DND-41 (cell line): Measurements from ENCODE around the gene YTHDF1.

Source experiments
- ATAC-seq: fragments of 200-7000 bp; cut with Tn5 transposase; 3 replicates; pipeline ENCODE4 v1.9.1; 2021; ENCODE audit warnings: low read depth; ENCODE audit not compliant: insufficient read depth
- DNase-seq: peaks from one replicate; pipeline ENCODE4 v3.0.0-alpha.2; 2020
- H2AFZ ChIP-seq: 2 replicates; pipeline ENCODE4 v1.6.0; 2012; ENCODE audit warnings: low read depth, low read length
- H3K27ac ChIP-seq: 2 replicates; pipeline ENCODE4 v1.5.1; 2012; ENCODE audit warnings: low read length, inconsistent platforms
- H3K27me3 ChIP-seq: fragments of 200-600 bp; sonication (generic); 2 replicates; pipeline ENCODE4 v1.6.0; 2012; ENCODE audit warnings: low read length, mild to moderate bottlenecking, inconsistent platforms; ENCODE audit not compliant: insufficient read depth, poor library complexity
- H3K36me3 ChIP-seq: 2 replicates; pipeline ENCODE4 v1.5.1; 2012; ENCODE audit warnings: low read length, inconsistent platforms; ENCODE audit not compliant: insufficient read depth
- H3K4me1 ChIP-seq: 2 replicates; pipeline ENCODE4 v1.5.1; 2012; ENCODE audit warnings: mild to moderate bottlenecking, low read length; ENCODE audit not compliant: insufficient read depth
- H3K4me2 ChIP-seq: 2 replicates; pipeline ENCODE4 v1.6.0; 2012; ENCODE audit warnings: mild to moderate bottlenecking, moderate library complexity, low read length, inconsistent platforms; ENCODE audit not compliant: insufficient read depth
- H3K4me3 ChIP-seq, 2 experiments: fragments of 200-600 bp in 1 of 2; shearing (Covaris generic) in 1 of 2; 2 replicates each; pipeline ENCODE4 v1.5.1; 2012 to 2016; ENCODE audit warnings: inconsistent platforms in 2 of 2, low read length in 2 of 2, mild to moderate bottlenecking in 2 of 2, low read depth in 1 of 2, moderate library complexity in 1 of 2
- H3K79me2 ChIP-seq: 2 replicates; pipeline ENCODE4 v1.6.0; 2012; ENCODE audit warnings: low read length, inconsistent platforms; ENCODE audit not compliant: insufficient read depth
- H3K9ac ChIP-seq: 2 replicates; pipeline ENCODE4 v1.6.0; 2012; ENCODE audit warnings: low read depth, mild to moderate bottlenecking, inconsistent platforms, low read length, moderate library complexity
- H3K9me3 ChIP-seq: 2 replicates; pipeline ENCODE4 v1.5.1; 2012; ENCODE audit warnings: low read length, moderate library complexity, mild to moderate bottlenecking, inconsistent platforms; ENCODE audit not compliant: insufficient read depth, severe bottlenecking
- H4K20me1 ChIP-seq: 2 replicates; pipeline ENCODE4 v1.6.0; 2012; ENCODE audit warnings: low read length; ENCODE audit not compliant: insufficient read depth
- EZH2 ChIP-seq: IDR thresholded peaks from 3 replicates; pipeline ENCODE4 v1.6.1; 2012; ENCODE audit warnings: borderline replicate concordance, low read depth, mild to moderate bottlenecking, moderate library complexity, low read length, inconsistent platforms; ENCODE audit not compliant: severe bottlenecking
- TF ChIP-seq, protein P1 (sequence below): IDR thresholded peaks from 2 replicates; pipeline ENCODE4 v1.5.1; 2012; ENCODE audit warnings: borderline replicate concordance, low read length, moderate library complexity, mild to moderate bottlenecking; ENCODE audit not compliant: poor library complexity, severe bottlenecking; ENCODE audit errors: extremely low read depth

YTHDF1 gene

GRCh38 chr20:63232235-63233060 lies 16.5 kb upstream of the YTHDF1 start:
- TF ChIP-seq EZH2, result no peak
- TF ChIP-seq, protein P1, sequence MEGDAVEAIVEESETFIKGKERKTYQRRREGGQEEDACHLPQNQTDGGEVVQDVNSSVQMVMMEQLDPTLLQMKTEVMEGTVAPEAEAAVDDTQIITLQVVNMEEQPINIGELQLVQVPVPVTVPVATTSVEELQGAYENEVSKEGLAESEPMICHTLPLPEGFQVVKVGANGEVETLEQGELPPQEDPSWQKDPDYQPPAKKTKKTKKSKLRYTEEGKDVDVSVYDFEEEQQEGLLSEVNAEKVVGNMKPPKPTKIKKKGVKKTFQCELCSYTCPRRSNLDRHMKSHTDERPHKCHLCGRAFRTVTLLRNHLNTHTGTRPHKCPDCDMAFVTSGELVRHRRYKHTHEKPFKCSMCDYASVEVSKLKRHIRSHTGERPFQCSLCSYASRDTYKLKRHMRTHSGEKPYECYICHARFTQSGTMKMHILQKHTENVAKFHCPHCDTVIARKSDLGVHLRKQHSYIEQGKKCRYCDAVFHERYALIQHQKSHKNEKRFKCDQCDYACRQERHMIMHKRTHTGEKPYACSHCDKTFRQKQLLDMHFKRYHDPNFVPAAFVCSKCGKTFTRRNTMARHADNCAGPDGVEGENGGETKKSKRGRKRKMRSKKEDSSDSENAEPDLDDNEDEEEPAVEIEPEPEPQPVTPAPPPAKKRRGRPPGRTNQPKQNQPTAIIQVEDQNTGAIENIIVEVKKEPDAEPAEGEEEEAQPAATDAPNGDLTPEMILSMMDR, result no peak
- Histone ChIP-seq H3K9me3 (no peaks in the 10 kb centered on the region), H3K27ac (no peak overlapping the region), H3K4me3 (no peak overlapping the region), H4K20me1 (peaks cover 13% of the 10 kb centered on the region), H3K4me2 (no peak overlapping the region), H3K36me3 (no peaks in the 10 kb centered on the region), H2AFZ (no peak overlapping the region), H3K9ac (no peak overlapping the region), H3K79me2 (no peaks in the 10 kb centered on the region), H3K4me1 (no peaks in the 10 kb centered on the region), H3K27me3 (peaks cover 35% of the 10 kb centered on the region)
- ATAC-seq, result no peak
- DNase-seq, result no peak

GRCh38 chr20:63230800-63231268 lies 14.9 kb upstream of the YTHDF1 start:
- Histone ChIP-seq H3K4me2 (no peak overlapping the region), H2AFZ (no peak overlapping the region), H3K4me3 (no peak overlapping the region), H3K9me3 (no peaks in the 10 kb centered on the region), H3K79me2 (no peaks in the 10 kb centered on the region), H3K27ac (no peak overlapping the region), H3K9ac (no peak overlapping the region), H3K36me3 (no peaks in the 10 kb centered on the region), H3K4me1 (no peaks in the 10 kb centered on the region), H4K20me1 (peaks cover 8% of the 10 kb centered on the region; the same call in 1 of the 2 replicates), H3K27me3 (peaks cover 35% of the 10 kb centered on the region)
- no peak for TF ChIP-seq EZH2
- TF ChIP-seq, protein P1, result no peak
- ATAC-seq (no peak), DNase-seq (no peak)

GRCh38 chr20:63228806-63229205 lies 12.9 kb upstream of the YTHDF1 start:
- H3K9ac ChIP-seq, result no peak overlapping the region
- H3K79me2 ChIP-seq, result no peaks in the 10 kb centered on the region
- no peak overlapping the region for H3K4me3 ChIP-seq
- peaks cover 31% of the 10 kb centered on the region for H3K27me3 ChIP-seq
- no peak overlapping the region for H3K4me2 ChIP-seq
- H3K9me3 ChIP-seq, result no peaks in the 10 kb centered on the region
- H4K20me1 ChIP-seq, result peaks cover 11% of the 10 kb centered on the region; the same call in 1 of the 2 replicates
- H2AFZ ChIP-seq, result no peak overlapping the region
- no peaks in the 10 kb centered on the region for H3K36me3 ChIP-seq
- TF ChIP-seq EZH2, result no peak
- TF ChIP-seq, protein P1, result no peak
- ATAC-seq, result no peak
- no peak overlapping the region for H3K27ac ChIP-seq
- no peaks in the 10 kb centered on the region for H3K4me1 ChIP-seq
- no peak for DNase-seq
